Measurements from ENCODE around the gene ID3.

ID3 gene

DNA sequence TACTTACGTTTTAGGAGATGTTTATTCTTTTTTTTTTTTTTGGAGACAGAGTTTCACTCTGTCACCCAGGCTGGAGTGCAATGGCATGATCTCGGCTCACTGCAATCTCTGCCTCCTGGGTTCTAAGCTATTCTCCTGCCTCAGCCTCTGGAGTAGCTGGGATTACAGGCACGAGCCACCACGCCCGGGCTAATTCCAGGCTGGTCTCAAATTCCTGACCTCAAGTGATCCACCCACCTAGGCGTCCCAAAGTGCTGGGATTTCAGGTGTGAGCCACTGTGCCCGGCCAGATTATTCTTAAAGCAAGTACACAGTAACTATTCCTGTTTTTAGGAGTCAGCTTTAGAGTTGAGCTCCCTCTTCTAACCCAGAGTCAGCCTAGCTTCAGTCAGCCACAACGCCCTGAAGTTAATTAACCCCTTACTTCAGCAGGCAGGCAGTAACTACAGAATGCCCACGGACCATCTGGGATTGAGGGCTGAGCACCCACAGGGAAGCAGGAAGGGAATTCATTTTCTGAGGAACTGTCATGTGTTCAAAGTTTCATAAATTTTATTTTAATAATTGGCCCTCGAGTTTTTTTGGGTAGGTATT, 5.3 kb upstream of the ID3 start:
- TF ChIP-seq, protein P1, sequence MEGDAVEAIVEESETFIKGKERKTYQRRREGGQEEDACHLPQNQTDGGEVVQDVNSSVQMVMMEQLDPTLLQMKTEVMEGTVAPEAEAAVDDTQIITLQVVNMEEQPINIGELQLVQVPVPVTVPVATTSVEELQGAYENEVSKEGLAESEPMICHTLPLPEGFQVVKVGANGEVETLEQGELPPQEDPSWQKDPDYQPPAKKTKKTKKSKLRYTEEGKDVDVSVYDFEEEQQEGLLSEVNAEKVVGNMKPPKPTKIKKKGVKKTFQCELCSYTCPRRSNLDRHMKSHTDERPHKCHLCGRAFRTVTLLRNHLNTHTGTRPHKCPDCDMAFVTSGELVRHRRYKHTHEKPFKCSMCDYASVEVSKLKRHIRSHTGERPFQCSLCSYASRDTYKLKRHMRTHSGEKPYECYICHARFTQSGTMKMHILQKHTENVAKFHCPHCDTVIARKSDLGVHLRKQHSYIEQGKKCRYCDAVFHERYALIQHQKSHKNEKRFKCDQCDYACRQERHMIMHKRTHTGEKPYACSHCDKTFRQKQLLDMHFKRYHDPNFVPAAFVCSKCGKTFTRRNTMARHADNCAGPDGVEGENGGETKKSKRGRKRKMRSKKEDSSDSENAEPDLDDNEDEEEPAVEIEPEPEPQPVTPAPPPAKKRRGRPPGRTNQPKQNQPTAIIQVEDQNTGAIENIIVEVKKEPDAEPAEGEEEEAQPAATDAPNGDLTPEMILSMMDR (IDR thresholded peaks at IDR 0.05; ENCODE audit: control insufficient read depth, insufficient read depth, low read depth, low read length, missing control alignments) = no peak
- H3K4me3 ChIP-seq (ENCODE audit: control insufficient read depth, low read depth, low read length) = no peak overlapping the region
- no peak for DNase-seq (ENCODE audit: low read depth)

DNA sequence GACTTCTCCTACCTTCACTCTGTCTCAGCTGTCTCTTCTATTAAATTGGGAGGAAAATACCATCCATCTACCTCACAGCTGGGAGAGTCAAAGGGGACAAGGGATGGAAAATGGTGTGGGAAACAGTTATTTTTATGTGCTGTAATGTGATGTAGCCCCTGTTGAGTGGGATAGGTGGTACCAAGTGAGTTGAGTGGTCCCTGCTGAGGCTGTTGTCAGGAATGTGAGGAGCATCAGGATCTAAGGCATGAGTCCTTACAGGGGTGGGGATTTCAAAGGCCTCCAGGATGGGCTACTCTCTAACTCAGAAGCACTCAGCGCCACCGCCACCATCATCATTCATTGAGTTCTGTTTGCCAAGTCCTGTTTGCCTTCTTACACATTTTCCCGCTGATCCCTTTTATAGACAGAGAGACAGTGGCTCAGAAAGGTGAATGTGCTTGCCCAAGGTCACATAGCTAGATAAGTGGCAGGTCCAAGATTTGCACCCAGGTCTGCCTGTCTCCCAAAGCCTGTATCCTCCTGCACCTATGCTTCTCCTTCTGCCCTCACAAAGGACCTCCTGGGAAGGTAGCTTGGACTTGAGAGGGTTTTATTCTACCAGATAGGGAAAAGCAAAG, 4.6 kb upstream of the ID3 start:
- no peak overlapping the region for H3K4me3 ChIP-seq (ENCODE audit: control insufficient read depth, low read depth, low read length)
- no peak for DNase-seq (ENCODE audit: low read depth)
- TF ChIP-seq, protein P1 (IDR thresholded peaks at IDR 0.05; ENCODE audit: control insufficient read depth, insufficient read depth, low read depth, low read length, missing control alignments) = no peak

DNA sequence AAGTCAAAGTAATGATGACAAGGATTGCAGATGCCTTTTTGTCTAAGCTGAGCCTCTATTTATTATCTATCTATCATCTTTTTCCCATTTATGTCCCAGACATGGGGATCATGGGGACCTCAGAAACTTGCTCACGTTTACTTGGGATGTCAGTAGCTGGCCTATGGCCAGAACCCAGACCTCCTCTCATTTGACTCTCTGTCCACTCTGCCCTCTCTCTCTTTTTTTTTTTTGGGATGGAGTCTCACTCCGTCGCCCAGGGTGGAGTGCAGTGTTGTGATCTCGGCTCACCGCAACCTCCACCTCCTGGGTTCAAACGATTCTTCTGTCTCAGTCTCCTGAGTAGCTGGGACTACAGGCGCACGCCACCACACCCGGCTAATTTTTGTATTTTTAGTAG, 3.7 kb upstream of the ID3 start:
- DNase-seq (ENCODE audit: low read depth) = no peak
- TF ChIP-seq, protein P1 (IDR thresholded peaks at IDR 0.05; ENCODE audit: control insufficient read depth, insufficient read depth, low read depth, low read length, missing control alignments) = no peak
- no peak overlapping the region for H3K4me3 ChIP-seq (ENCODE audit: control insufficient read depth, low read depth, low read length)

DNA sequence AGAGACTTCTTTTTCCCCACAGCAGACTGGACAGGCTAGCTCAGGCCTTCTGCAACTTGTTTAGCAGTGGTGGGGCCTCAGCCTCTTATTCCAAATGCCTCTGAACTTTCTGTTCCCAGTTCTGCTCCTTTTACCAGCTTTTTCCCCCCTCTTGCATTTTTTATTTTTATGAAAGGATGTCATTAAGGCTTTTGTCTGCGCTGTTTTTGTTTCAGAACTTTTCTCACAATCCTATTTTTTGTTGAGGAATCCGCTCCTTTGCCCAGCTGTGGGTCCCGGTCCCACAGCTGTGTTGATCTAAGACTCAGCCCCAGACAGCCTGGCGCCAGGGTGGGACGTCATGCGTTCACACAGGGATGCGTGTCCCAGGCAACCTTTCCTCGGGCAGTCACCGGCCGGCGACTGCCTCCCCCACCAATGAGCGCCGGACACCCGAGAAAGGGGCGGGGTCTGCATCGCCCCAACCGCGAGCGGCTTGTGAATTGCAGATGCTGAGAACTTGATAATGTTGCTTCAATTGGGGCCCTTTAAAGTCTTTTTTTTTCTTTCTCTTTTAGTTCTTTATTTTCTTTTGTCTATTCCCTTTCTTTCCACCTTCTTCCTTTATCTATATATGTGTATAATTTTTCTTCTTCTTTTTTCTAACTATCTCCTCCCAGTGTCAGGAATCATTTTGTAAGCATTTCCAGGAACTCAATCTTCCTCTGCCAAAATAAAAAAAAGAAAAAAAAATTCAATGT, 3.0 kb upstream of the ID3 start:
- DNase-seq (ENCODE audit: low read depth) = peak; percentile 95
- TF ChIP-seq, protein P1 (IDR thresholded peaks at IDR 0.05; ENCODE audit: control insufficient read depth, insufficient read depth, low read depth, low read length, missing control alignments) = no peak
- H3K4me3 ChIP-seq (ENCODE audit: control insufficient read depth, low read depth, low read length) = no peak overlapping the region; the same call in 1 of the 2 replicates

DNA sequence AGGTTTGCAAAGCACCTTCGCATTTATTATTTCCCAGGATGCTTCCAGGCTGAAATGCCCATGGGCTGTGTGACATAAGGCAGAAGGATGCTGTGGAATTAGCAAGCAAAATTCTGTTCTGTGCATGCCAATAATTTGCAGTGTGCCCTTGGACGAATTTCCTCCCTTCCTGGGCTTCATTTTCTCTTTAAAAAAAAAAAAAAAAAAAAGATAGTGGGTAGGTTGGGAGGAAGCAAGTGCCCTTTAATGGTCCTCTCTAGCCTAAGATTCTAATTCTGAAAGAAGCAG, 2.5 kb upstream of the ID3 start:
- DNase-seq (ENCODE audit: low read depth) = no peak
- TF ChIP-seq, protein P1 (IDR thresholded peaks at IDR 0.05; ENCODE audit: control insufficient read depth, insufficient read depth, low read depth, low read length, missing control alignments) = no peak
- H3K4me3 ChIP-seq (ENCODE audit: control insufficient read depth, low read depth, low read length) = no peak overlapping the region; the same call in 1 of the 2 replicates

DNA sequence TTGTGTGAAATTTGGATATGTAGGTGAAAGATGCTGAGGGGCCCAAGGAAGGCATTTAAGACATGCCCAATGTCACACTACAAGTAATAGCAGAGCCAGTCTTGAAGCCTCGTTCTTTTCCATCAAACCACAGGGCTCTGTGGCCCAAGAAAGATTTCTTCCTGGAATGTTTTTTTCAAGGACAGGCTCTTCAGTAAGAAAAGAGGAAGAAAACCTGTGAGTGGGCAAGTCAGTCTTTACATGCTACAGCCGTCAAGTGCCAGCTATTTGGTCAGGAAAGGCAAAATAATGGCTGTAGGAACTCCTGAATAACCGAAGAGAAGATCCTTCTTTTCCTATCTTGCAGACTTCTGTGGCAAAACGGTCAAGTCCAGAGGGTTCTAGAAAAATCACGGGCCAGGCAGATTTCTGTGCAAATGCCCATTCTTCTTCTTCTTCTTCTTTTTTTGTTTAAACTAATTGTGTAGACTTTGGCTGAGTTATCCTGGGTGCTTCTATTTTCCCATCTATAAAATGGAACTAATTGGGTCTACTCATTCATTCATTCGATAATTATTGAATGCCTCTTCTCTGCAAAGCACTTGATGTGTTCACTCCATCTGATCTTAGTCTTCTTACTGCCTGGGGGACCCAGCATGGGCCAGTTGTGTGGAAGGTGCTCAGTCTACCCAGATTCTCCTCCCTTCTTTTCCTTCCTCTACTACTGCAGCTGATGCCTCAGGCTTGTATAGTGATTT, 1.9 kb upstream of the ID3 start:
- no peak for DNase-seq (ENCODE audit: low read depth)
- TF ChIP-seq, protein P1 (IDR thresholded peaks at IDR 0.05; ENCODE audit: control insufficient read depth, insufficient read depth, low read depth, low read length, missing control alignments) = no peak
- H3K4me3 ChIP-seq (ENCODE audit: control insufficient read depth, low read depth, low read length) = no peak overlapping the region
